Stimulated activated CD8-positive, alpha-beta memory T cell treated with anti-CD3 and anti-CD28 coated beads, Interleukin-4, amount 100 ng/mL, for 4 hours (primary cell): ENCODE results near the gene POLN.

Source experiments
- DNase-seq, 2 donors: peaks; one replicate each; pipeline ENCODE4 v3.0.0-alpha.2; 2020; ENCODE audit warnings: low read depth in 2 of 2, low spot score in 1 of 2

Gene POLN

GRCh38 chr4:2252530-2253091, 10.7 kb upstream of the POLN start:
- no peak for DNase-seq

- DNase-seq = no peak
Measured at GRCh38 chr4:2251795-2252529, 10.0 kb upstream of the POLN start.

- DNase-seq = no peak
Measured at GRCh38 chr4:2251073-2251794, 9.3 kb upstream of the POLN start.

GRCh38 chr4:2250357-2251072, 8.6 kb upstream of the POLN start:
- DNase-seq = no peak

GRCh38 chr4:2249526-2250356, 7.8 kb upstream of the POLN start:
- no peak for DNase-seq

- no peak for DNase-seq
Measured at GRCh38 chr4:2248821-2249261, 6.9 kb upstream of the POLN start.

- no peak for DNase-seq
Measured at GRCh38 chr4:2248044-2248780, 6.3 kb upstream of the POLN start.

GRCh38 chr4:2247128-2248043, 5.5 kb upstream of the POLN start:
- no peak for DNase-seq

GRCh38 chr4:2246384-2247127, 4.6 kb upstream of the POLN start:
- no peak for DNase-seq

- DNase-seq = no peak
Measured at GRCh38 chr4:2245787-2246275, 3.9 kb upstream of the POLN start.

GRCh38 chr4:2245057-2245786, 3.3 kb upstream of the POLN start:
- DNase-seq = no peak

GRCh38 chr4:2243681-2244380, 1.9 kb upstream of the POLN start:
- no peak for DNase-seq

GRCh38 chr4:2241003-2241402, 918 bp downstream of the POLN start:
- DNase-seq = no peak

GRCh38 chr4:2236944-2237666, 4.8 kb downstream of the POLN start:
- no peak for DNase-seq

- DNase-seq = no peak
Measured at GRCh38 chr4:2231082-2231481, 10.8 kb downstream of the POLN start.

GRCh38 chr4:2226261-2226660, 15.7 kb downstream of the POLN start:
- no peak for DNase-seq
